Limb (tissue), 2 donors: Measurements from ENCODE around the gene OR10G7.

Source experiments
- DNase-seq, 2 donors: peaks; one replicate each; pipeline ENCODE4 v3.0.0-alpha.2; 2016; ENCODE audit errors: extremely low spot score in 2 of 2

Gene OR10G7, protein sequence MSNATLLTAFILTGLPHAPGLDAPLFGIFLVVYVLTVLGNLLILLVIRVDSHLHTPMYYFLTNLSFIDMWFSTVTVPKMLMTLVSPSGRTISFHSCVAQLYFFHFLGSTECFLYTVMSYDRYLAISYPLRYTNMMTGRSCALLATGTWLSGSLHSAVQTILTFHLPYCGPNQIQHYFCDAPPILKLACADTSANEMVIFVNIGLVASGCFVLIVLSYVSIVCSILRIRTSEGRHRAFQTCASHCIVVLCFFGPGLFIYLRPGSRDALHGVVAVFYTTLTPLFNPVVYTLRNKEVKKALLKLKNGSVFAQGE

DNA sequence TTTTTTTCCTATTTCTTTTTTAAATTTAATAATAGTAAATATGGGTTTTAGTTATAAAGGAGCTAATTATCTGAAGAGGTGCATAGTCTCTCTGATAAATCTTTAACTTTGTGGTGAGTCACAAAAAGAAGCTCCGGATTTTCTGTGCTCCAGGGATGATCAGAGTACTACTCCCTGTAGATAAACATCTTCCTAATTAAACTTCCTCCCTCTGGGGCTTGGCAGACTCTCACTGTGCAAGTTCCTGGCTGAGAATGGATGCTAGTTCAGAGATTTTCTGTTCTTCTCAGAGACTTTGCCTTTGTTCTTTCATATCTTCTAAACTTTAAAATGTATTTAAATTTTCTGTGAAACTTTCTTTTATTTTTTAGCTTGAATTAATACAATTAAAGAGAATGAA lies at the start of gene OR10G7:
OR10G7 (minus strand) TSS at position 72 of the 400 bp plus-strand sequence. CDS start 2,324 bp downstream, outside the sequence.
- no peak for DNase-seq

DNA sequence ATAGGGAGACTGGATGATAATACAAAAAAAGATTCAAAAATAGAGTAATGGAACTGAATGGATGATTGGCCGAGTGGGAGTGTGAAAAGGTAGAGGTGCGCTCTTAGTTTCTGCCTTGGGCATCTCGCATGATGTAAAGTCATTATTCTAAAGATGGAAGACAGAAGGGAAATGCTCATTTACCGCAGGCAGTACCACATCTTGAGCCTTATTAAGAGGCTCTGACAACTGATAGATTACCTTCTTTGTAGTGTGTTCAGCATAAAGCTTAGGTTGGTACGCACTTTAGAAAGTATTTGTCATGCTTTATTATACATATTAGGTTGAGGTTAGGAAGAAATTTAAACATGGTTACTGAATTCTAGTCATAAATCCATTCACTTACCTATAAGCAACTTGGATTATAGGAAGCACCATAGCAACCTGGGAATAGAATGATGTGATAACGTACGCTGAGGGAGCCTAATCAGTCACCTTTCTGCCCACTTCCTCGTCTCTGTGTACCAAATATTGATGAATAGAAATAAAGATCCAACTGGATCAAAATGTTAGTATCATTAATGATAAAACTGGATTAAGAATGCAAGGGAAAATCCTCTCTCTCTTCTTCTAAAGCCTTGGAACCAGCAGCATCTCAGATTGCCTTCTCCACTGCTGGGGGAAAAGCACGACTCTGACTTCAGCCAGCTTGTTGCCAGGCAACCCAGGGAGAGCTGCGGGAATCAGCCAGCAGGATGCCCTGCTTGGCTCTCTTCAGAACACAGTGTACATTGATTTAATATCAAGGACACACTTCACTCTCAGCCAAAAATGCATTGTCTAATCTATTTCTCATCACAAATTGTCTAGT lies 45.1 kb upstream of the OR10G7 start:
- DNase-seq: peak in 1 of 2 donors; percentile 64

DNA sequence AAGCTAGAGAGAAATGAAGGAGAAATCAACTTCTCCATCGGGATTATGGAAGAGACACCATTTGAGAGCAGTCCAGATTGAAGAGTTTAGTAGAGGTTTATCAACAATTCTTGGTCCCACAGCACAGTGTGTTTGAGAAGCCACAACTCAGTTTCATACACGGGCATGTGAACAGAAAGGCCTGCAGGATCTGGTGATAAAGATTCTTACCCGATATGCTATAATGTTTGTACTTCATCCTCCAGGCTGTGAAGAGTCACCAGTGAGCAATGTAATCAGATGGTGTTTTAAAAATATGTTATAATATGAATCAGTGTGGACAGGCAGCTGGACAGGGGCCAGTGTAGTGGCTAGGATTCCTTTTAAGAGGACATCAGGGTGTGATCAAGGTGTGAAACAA lies 44.5 kb upstream of the OR10G7 start:
- DNase-seq: no peak

DNA sequence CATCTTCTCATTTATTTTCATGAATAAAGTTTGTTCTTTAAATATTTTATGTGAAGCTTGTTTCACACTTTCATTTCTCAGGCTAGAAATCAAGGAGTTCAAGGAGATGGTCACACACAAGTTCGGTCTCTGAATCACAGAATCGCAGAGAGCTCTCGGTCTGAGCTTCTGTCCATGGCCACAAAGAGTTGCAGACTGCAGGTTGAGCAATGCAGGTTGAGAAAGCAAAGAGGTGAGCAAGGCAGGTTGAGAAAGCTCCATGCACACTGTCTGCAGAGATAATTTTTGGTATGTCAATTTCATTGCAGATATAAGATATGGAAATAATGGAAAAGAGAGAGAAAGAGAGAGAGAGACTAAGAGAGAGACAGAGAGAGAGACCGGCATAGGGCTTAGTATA lies 41.2 kb upstream of the OR10G7 start:
- DNase-seq: no peak

DNA sequence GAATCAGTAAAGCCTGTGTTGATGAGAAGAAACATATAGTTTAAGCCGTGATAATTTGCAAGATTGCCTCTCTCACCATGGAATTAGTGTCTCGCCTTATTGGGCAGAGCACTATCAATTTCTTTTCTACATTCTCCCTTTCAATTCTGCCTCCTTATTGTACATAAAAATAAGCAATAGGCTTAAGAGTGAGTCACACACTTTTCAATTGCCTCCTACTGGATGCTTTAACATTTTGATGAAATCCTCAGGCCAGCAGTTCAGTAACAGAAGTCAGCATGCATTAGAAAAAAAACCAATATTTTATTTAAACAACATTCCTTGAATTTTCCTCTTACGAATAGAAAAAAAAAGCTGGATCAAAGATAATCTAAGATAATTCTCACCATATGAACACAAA lies 40.4 kb upstream of the OR10G7 start:
- DNase-seq: no peak

DNA sequence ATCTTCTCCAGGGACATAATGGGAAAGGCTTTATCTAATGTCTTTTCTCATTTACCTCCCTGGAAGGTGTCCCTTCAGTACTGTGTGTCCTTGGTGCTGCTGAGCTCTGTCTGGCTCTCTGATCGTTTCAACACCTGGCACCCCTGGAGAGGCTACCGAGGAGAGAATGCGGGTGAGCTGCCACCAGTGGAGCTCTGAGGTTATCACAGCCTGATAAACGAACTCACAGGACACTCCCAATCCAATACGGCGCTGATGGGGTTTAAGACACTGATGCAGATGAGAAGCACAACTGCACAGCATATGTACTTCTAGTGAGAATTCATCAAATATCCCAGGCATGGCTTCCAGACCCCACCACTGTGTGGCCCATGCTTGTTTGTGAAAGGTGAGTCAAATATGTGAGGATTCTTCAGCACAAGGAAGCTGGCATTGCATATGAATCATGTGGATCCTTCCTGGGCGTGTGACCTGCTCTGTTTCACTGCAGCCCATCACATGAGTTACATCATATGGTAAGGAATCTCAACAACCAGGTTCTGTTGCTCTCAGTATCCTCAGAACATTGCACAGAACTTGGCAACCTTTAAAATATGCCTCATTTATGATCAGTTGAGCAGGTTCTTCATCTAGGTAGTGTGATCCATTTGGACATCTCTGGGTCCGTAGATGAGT lies 39.3 kb upstream of the OR10G7 start:
- DNase-seq: no peak

DNA sequence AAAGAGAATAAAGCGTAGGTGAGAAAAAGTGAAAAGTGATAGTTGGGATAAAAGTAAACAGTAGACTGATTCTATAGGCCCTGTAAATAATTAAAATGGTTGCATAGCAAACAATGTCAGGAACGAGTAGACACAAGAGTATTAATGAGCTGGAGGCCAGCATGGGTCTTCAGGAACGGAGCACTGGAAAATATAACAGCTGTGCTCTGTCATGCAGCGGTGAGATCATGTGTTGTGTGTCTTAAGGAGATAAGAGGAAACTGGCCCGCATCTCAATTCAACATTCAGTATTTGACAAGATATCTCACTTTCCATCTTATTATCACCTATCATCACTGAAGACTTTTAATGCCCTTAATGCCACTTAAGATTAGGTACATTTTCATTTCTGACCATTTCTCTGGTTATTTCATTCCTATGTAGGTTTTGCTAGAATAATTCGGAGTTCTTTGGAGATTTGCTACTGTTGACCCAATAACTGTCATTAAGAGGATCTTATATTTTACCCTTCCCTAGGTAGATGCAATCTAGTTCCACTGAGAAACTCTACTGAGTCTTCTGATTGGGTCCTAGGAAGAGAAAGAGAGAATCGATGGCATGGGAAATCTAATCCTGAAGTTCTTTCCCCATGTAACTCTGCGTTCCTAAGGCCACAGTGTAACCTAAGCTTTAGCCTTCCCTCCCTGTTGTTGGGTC lies 38.7 kb upstream of the OR10G7 start:
- no peak for DNase-seq

DNA sequence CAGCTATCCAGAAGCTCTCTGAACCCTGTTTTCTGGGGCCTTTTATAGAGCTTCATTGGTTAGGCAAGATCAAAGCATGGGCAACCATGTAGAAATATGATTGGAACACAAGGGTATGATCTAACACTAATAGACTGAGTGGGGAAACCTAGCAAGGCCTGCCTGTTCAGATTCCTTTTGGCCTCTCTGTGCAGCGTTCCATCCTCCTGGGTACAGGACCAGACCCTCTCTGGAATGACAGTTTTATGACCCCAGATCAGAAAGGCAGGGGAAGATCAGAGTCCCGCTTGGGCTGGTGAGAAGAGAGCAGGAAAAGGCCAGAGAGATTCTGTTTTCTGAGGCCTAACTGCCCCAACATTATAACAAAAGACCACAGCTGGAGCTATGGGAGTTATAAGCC lies 37.5 kb upstream of the OR10G7 start:
- no peak for DNase-seq

DNA sequence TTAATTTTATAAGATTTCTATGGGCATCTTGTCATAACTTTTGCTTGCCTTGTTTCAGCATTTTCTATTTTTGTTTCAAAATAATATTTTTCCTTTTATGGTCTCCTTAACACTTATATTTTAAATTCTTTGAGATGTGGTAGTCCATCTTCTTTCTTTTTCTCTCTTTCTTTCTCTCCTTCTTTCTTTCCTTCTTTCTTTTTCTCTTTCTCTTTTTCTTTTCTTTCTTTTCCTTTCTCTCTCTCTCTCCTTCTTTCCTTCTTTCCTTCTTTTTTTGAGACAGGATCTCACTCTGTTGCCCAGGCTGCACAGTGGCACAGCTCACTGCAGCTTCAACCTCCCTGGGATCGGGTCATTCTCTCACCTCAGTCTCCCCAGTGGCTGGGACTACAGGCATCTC lies 36.1 kb upstream of the OR10G7 start:
- no peak for DNase-seq

DNA sequence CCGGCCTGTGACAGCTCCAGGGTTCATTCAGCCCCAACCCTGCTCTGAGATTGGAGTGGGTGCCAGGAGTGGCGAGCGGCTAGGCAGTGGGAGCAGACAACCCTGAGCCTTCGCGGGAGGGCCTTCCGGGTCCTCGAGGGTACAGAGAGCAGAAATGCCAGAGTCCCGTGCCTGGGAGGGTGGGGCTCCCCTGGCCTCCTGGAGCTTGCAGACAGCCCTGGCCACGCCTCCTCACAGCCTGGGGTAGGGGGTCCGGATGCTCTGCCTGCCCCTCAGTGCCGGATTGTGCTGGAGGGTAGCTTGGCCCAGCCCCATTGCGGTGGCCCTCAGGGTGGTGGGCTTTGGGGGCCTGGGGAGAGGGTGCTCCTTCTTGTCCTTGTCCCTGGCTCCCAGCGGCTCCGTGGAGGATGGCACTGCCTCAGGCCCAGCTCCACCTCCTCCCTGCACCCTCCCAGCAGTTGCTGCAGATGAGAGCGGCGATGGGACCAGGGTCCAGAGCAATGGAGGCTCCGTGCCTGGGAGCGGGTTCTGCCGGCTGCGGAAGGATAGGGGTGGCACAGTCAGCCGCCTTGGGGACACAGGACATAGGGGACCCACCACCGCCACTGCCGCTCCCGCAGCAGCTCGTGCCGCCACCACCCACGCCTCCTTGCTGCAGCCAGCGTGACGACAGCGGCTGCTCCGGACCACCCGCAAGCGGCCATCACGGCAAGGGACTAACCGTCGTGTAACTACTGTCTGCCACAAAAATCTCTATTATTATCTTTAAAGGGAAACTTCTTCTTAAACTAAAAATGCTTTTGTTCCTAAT lies 34.9 kb upstream of the OR10G7 start:
- peak; percentile 6 to 67 for DNase-seq

DNA sequence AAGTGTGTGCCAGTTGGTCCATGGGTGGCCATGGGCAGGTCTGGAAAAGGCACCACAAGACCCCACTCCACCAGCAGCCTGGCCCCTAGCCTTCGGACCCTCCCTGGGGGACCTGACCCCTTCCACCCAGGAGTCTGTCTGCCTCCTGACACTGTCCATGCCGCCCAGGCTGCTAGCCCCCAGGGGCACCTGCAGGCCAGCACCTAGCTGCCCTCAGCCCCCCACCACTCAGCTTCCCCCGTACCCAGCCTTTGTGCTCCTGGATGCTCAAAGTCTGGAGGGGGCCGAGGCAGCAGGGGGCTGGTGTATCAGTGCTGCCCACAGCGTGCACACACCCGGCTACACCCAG lies 34.3 kb upstream of the OR10G7 start:
- no peak for DNase-seq

DNA sequence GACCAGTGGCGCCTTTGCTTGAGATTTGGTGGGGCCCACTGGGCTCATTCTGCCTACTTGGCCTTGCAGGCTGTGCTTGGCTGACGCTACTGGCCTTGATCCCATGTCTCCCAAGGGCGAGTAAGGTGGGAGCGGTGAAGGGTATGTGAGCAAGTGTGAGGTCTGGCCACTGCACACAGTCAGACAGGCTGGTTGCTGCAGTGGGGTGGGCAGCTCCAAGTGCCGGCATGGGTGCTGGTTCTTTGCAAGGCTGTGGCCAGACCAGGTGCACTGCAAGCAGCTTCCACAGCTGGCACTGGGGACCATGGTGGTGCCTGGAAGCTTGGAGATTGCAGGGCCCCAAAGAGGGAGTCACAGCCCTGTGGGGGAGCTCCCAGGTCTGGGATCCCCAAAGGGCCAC lies 33.4 kb upstream of the OR10G7 start:
- DNase-seq: no peak

DNA sequence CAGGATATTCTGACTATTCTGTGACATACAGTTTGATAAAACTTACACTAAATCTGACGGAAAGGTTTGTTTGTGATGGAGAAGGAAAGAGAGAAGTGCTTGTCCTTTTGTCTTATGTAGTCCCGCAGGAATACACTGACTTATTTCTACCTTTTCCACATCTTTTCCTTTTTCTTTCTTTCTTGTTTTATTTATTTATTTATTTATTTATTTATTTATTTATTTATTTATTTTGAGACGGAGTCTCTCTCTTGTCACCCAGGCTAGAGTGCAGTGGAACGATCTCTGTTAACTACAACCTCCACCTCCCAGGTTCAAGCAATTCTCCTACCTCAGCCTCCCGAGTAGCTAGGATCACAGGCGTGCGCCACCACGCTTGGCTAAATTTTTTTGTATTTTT lies 31.0 kb upstream of the OR10G7 start:
- no peak for DNase-seq

DNA sequence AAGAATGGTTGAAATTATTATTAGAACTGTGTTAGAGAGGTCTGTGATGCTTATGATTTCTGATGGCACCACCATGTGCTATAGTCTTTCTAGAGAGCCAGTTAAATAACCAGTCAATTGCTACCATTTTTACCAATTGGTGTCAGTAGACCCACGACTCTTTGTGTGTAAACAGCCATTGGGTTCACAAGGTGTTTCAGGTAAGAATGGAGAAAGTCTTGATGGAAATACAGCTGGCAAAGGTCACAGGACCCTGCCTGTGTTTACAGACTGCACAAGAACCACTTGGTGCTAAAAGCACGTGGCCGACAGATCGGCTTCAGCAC lies 30.5 kb upstream of the OR10G7 start:
- no peak for DNase-seq

DNA sequence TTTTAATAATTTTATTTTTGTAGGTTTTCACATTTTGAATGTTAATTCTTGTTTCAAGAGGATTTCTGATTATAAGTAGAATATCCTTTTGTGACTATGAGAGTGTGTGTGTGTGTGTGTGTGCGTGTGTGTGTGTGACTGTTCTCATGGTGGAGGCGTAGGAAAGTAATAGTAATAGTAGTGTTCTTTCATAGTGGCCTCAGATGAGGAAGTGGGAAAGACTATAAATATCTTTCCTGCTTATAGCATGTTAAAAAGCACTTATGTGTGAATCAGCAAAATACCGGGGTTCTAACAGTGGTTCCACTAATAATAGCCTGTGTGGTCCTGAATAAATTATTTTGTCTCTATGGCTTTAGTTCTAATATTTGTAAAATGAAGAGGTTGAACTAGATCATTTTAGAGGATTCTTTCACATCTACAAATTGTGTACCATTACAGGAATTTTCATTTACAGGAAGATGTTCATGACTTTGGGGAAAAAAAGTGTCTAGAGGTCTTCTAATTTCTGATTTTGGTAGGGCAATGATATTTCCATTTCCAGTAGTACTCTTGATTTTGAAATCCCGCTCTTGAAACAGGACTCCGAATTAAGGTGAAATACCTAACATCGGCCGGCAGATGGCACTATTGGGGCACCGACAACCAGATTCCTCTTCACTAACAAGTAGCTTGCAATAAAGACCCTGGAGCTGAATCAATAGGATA lies 29.9 kb upstream of the OR10G7 start:
- DNase-seq: peak; percentile 74 to 86

DNA sequence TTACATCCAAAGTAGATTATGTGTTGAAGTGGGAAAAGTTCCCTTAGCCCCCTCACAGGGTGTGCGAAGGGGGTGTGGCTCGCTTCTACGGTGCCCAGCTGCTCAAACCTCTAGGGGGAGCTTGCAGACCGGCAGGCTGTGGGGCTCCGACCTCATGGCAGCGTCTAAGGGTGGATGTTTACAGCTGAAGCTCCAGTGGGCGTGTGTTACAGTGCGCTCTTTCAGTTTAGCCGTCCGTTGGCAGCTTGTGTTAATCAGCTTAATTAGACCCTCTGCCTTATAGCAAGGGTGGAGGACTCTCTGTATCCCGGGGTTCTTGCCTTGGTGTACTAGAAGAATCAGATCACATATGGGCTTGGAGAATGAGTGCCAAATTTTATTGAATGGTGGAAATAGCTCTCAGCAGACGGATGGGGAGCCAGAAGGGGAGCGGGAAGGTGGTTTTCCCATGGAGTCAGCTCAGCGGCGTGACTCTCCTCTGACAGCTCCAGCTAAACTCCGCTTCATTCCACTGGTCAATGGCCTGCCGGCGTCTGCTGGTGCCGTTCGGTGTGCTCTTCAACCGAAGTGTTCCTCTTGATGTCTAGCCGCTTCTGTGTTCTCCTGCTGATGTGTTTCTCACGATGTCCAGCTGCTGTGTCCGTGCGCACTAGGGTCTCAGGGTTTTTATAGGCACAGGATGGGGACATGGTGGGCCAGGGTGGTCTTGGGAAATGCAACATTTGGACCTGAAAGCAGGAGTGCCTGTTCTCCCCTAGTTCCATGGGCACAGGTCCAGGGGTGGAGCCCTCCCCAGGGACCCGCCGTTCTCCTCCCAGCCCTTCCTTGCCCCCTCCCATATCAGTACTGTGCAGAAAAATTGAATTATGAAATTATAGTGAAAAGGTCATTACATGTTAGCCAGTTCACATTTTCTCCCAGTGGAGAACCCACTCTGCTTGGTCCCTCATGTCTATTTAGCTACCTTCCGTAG lies 28.6 kb upstream of the OR10G7 start:
- DNase-seq: peak; percentile 29 to 55

DNA sequence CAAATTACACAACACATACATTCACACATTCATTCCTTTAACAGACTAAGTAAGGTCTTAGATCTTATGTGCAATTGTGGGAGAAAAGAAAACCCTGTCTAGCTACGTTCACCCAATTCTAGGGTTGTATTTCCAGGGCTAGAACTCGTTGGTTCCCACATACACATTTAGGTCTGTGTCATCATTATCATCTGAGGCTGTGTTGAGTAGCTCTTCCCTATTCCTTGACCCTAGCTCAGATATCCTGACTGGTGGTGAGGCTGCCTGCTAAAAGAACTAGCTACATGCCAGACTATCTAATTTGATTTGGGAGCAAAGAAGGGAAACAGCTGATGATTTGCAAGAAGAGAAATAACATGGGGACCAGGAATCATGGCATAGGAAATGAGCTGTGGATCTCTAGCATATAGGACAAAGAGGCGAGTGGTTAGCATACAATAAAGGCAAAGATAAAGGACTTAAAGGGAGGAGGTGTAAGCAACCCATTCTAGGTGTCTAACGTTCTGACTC lies 27.5 kb upstream of the OR10G7 start:
- DNase-seq: no peak

DNA sequence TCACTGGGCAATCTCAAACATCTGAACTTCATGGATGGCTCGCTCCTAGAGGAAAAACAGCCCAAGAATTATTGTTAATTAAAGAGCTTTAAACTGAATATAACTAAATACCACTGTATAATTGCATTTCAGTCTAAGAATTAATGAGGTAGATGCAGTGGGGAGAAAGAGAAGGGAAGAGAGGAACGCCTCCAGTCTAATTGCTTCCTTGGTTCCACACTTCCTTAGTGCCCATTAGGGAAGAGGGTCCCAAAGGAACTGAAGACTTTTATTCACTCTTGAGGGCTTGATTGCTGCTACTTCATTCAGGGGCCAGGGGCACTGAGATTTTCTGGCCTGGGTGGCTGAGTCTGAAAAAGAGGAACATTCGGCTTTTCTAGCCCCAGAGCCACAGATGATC lies 11.8 kb upstream of the OR10G7 start:
- DNase-seq: no peak

DNA sequence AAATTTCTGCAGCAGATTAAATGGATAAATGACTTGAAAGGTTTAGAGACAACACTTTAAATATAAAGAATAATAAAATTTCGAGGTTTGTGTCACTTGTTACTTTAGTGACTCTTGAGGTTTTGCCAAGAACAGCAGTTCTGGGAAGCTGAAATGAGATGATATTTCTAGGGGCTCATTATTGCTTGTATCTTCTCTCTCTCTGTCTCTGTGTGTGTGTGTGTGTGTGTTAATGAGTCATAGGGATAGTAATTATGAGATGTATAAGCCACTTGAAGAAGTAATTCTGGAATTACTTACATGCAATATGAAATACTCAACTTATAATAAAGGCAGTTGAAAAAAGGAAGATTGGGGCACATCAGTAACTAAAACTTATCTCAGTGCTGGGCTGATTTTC lies 9.6 kb upstream of the OR10G7 start:
- no peak for DNase-seq
